Measurements from ENCODE around the gene SMARCB1.
A peak's percentile ranks its signal among the peaks of the same experiment; 100 is the strongest.

SMARCB1 gene

GRCh38 chr22:23762842-23763578 is 23.8 kb upstream of the SMARCB1 start, which contains the start of gene C22orf15:
Gene C22orf15 (plus strand): TSS chr22:23762990. CDS start chr22:23763307, 317 bp downstream.
- DNase-seq: peak; percentile 25

GRCh38 chr22:23763579-23763945 is 23.2 kb upstream of the SMARCB1 start:
- DNase-seq: peak; percentile 72

GRCh38 chr22:23763954-23764353 is 22.8 kb upstream of the SMARCB1 start:
- no peak for DNase-seq

GRCh38 chr22:23764899-23765881 is 21.6 kb upstream of the SMARCB1 start:
- DNase-seq: no peak

GRCh38 chr22:23767303-23767672 is 19.5 kb upstream of the SMARCB1 start:
- DNase-seq: no peak

- peak; percentile 86 for DNase-seq
Measured at GRCh38 chr22:23767673-23768548, 18.9 kb upstream of the SMARCB1 start, which contains the start of gene CHCHD10. Gene CHCHD10 (minus strand): TSS chr22:23767972. CDS start chr22:23767874, 98 bp downstream.

GRCh38 chr22:23769321-23769965 is 17.3 kb upstream of the SMARCB1 start:
- DNase-seq: no peak

GRCh38 chr22:23772315-23772648 is 14.5 kb upstream of the SMARCB1 start:
- no peak for DNase-seq

GRCh38 chr22:23772649-23773473 is 13.9 kb upstream of the SMARCB1 start, which contains the start of gene MMP11:
Gene MMP11 (plus strand): TSS chr22:23772849. CDS start chr22:23772871, 22 bp downstream.
- DNase-seq: peak; percentile 55

- no peak for DNase-seq
Measured at GRCh38 chr22:23773483-23774113, 13.2 kb upstream of the SMARCB1 start.

- no peak for DNase-seq
Measured at GRCh38 chr22:23774114-23774921, 12.4 kb upstream of the SMARCB1 start.

GRCh38 chr22:23774922-23775436 is 11.8 kb upstream of the SMARCB1 start:
- no peak for DNase-seq

GRCh38 chr22:23775779-23776375 is 10.9 kb upstream of the SMARCB1 start:
- DNase-seq: no peak

GRCh38 chr22:23777776-23778576 is 8.8 kb upstream of the SMARCB1 start:
- DNase-seq: no peak

GRCh38 chr22:23778577-23778900 is 8.2 kb upstream of the SMARCB1 start:
- DNase-seq: no peak

GRCh38 chr22:23779083-23779482 is 7.7 kb upstream of the SMARCB1 start:
- DNase-seq: no peak

GRCh38 chr22:23779731-23780130 is 7.0 kb upstream of the SMARCB1 start:
- DNase-seq: no peak

- DNase-seq: no peak
Measured at GRCh38 chr22:23780146-23780748, 6.5 kb upstream of the SMARCB1 start.
